NCI-H82 (cell line): Measurements from ENCODE around the gene PICK1.

ENCODE experiments used
- DNase-seq: peaks from one replicate; lab custom pipeline; 2025; lab: John Stamatoyannopoulos, UW

Gene PICK1

GRCh38 chr22:38056969-38057891, at the start of gene PICK1:
Gene PICK1, plus strand, starts transcription at chr22:38057404. Its CDS starts 406 bp downstream, at chr22:38057810.
- peak; percentile 85 for DNase-seq

DNA sequence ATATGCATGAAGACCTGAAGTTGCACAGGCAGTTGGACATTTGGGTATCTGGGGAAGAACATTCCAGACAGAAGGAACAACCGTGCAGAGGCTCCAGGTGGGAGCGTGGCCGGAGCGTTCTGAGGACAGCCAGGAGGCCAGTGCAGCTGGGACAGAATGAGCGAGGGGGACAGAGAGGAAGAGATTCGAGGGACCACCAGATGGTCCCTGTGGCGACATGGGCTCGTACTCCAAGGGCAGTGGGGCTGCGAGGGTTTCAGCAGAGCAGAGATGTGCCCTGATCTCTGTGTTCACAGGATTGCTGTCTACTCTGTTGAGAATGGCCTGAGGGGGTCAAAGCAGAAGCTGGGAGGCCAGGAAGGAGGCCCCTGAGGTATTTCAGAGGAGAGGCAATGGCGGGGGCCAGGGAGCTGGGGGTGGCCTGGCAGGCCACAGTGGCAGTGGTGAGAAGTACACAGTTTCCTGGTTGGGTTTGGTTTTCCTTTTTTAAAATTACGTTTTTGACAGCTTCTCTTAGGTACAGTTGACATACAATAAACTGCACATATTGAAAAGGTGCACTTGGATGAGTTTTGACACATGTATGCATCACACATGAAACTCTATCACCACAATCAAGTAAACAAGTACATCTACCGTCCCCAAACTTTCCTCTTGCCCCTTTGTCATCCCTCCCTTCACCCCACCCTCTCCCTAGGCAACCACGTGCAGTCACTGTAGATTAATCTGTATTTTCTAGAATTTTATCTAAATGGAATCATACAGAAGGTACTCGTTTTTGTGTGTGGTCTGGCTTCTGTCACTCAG, 48.0 kb upstream of the PICK1 start:
- no peak for DNase-seq

- DNase-seq: no peak
These were observed 44.6 kb upstream of the PICK1 start for GRCh38 chr22:38012604-38013072.

GRCh38 chr22:38014083-38014482, 43.1 kb upstream of the PICK1 start:
- DNase-seq: no peak

DNA sequence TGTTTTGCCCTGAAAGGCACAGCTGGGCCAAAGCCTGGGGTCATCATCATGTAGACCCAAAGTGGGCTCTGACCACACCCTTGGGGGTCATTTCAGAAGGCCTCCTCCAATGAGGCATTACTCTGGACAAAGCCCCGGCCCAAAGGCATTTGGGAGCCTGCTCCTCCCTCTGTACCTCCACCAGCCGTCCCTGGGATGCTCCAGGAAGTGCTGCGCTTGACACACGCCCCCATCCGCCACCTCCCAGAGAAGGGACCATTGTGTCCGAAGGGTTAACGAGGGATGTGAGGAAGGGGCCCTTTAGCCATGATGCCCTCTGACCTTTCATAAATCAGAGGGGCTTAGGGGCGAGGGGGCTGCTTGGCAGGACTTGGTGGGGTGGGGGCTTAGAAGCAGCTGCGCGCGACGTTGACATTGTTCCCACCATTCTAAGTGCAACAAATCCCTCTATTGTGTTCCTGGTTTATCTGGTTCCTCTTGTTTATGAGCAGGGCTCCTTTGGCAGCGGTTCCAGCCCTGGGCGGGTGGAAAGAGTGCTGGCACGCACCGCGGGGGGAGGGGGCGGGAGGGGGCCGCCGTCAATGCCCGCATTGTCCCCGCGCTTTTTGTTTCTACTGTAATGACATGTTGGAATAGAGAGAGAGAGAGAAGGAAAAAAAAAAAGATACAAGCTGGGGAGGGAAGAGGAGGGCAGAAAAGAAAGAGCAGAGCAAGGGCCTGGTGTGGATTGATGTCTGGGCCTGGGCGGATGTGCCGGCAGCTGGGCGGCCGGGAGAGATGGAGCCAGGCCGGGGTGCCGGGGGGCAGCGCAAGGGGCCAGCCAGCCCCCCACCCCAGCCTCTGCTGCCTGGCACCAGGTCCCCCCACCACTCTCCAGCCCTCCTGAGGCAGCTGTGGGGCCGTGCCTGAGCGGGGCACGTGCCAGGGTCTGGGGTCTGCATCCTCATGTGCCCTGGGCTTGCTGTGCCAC, 40.7 kb upstream of the PICK1 start:
- DNase-seq: no peak

- DNase-seq: no peak
These were observed 39.8 kb upstream of the PICK1 start for GRCh38 chr22:38017272-38017920.

- DNase-seq: no peak
These were observed 39.0 kb upstream of the PICK1 start for GRCh38 chr22:38017939-38018885.

DNA sequence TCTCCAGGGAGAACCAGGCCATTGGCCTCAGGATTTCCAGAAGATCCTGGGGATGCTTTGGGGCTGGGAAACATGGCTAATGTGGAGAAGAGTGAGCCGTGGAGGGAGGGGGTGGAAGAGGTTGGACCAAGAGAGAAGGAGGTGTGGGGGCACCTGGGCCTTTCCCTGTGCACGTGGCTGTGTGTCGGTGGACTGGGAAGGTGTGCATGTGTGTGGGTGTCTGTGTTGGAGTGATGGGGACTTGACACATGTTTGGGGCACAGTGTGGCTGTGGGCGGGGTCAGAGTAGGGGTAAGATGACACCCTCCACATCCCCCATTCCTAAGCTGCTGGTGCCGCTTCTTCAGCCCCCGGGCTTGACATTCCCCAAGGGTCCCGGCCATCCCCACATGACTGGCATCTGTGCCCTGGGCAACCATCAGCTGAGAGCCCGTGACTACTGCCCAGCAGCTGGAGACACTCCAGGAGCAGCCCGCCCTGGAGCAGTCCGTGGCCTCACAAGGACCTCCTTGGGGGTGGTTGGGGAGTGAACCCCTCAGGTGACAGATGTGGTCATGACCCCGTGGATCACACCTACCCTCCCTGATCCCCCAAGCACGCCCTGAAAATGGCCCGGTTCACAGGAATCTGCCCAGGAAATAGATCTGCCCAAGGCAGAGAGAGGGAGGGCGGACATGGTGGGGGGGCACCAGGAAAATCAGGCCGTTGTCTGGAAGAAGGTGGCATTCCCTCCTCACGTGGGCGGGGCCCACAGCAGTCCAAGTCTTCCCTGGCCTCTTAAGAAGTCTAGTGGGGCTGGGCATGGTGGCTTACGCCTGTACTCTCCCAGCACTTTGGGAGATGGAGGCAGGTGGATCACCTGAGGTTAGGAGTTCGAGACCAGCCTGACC, 38.0 kb upstream of the PICK1 start:
- no peak for DNase-seq

DNA sequence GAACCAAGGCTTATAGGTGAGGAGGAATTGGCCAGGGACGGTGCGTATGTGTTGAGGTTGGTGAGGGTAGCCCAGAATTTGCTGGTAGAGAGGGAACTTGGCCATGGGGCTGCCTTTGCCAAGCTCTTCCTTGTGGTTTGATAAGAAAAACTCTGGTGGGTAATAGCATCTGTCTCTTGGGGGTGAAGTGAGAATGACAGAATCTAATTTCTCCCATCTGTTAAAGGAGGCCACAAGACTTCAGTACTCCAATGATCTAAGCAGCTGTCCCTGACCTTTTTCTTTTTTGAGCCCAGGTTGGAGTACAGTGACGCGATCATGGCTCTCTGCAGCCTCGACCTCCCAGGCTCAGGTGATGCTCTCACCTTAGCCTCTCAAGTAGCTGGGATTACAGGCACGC, 36.0 kb upstream of the PICK1 start:
- DNase-seq: no peak

- DNase-seq: no peak
These were observed 34.2 kb upstream of the PICK1 start for GRCh38 chr22:38023045-38023444.

DNA sequence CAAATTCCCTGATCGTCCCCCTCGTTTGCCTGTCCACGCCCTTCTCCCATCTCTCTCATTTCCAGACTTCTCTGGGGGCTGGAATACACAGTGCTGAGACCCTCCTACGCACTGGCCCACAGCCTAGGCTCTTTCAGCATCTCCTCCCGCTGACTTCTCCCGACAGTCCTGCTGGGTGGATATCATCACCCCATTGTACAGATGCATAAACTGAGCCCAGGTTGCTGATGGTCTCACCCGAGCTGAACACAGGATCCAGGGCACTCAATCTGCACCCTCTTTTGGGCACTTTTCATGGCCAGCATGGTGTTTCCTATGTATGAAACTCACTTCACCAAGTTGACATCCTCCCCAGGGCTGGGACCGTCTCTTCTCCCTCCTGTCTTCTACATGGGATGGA, 31.7 kb upstream of the PICK1 start:
- DNase-seq: no peak

DNA sequence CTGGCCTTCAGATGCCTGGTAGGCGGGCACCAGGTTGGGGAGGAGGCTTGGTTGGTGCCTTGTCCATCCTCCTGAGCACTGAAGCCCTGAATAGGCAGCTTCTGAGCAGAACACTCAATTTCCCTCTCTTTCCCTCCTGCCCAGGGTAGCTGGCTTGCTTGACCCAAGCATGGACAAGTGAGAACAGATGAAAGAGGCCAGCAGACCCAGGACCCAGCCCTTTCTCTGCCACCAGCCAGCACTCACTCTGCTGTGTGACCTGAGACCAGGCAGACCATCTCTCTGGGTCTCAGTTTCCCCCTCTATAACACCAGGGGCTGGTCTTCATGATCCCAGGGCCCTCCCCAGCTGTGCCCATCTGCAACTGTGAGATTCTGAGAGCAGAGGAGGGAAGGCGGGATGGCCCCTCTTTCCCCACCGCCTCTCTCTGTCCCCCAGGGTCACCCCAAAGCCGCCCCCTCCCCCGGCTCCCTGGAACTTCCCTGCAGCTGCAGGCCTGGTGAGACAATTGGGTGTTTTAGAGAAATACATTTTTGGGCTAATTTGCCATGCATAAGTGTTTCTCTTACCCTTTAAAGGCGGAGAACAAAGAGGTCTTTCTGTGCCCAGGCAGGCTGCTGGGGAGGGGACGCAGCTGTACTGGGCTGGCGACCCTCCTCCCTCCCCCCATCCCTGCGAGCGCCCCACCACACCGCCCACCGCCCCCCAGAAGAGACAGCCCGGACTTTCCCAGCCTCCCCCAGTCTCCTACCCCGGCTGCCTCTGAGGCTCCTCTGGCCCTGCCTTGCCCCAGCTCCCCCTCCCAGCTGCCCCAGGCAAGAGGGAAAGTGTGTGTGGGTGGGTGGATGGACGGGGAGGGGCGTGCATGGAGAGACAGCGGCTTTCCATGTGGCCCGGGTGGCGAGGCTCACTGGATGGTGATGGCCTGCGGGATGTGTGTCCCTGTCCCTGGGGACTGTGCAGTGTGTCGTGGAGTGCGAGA, 30.8 kb upstream of the PICK1 start:
- DNase-seq: no peak

DNA sequence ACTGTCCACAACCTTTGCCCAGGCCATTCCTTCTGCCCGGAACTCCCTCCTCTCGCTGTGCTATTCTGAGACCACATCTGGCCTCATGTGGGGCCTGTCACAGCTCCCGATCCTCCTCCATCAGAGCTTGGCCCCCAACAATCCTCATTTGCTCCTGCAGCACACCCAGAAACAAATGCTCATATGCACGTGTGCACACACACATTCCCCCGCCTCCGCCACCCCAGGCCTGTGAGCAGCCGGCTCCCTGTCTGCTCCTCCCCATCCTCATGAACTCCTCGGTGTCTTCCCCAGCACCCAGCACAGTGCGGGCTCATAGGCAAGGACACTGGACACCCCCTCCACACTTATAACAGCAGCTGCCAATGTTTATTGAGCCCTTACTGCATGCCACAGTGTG, 29.7 kb upstream of the PICK1 start:
- no peak for DNase-seq

GRCh38 chr22:38028344-38029130, 28.7 kb upstream of the PICK1 start:
- no peak for DNase-seq

DNA sequence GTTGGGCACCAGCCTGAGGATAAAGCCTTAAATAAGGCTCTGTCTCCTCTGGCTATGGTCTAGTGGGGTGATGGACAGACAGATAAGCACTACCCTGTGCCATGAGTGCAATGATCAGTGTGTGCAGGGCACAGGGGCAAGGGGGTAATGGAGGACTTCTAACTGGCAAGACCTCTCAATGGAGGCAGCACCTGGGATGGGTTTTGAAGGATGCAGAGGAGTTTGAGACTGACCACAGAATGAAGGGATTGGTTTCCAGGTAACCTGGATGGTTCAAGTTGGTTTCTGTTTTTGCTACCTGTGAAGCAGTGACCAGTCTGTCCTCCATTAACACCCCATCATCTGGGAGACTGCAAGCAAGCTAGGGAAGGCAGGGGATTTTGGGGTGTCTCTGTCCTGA, 27.8 kb upstream of the PICK1 start:
- DNase-seq: no peak

- DNase-seq: no peak
These were observed 27.3 kb upstream of the PICK1 start for GRCh38 chr22:38029901-38030300.
